T1000 (cell line): ENCODE measurements around the gene FUT7.
"Not testable (repeated sequence)": the region's sequence is repeated elsewhere in the genome, so short reads cannot be mapped to it uniquely, and the experiment has no call there.

ENCODE experiments used
- DNase-seq: peaks from one replicate; lab custom pipeline; 2025; ENCODE audit warnings: mixed read lengths; lab: John Stamatoyannopoulos, UW

FUT7 gene

GRCh38 chr9:137066096-137066861 lies 34.4 kb upstream of the FUT7 start:
- DNase-seq: no peak

GRCh38 chr9:137065336-137065967 lies 33.6 kb upstream of the FUT7 start:
- no peak for DNase-seq

- no peak for DNase-seq
Observed at GRCh38 chr9:137064880-137065164, 32.9 kb upstream of the FUT7 start.

- DNase-seq: peak; percentile 18
Observed at GRCh38 chr9:137064027-137064879, 32.4 kb upstream of the FUT7 start.

- DNase-seq: no peak
Observed at GRCh38 chr9:137063311-137064026, 31.6 kb upstream of the FUT7 start.

- DNase-seq: not testable (repeated sequence)
Observed at GRCh38 chr9:137062798-137063197, 30.9 kb upstream of the FUT7 start.

- no peak for DNase-seq
Observed at GRCh38 chr9:137062384-137062783, 30.5 kb upstream of the FUT7 start.

- no peak for DNase-seq
Observed at GRCh38 chr9:137058521-137059234, 26.8 kb upstream of the FUT7 start.

GRCh38 chr9:137057545-137057944 lies 25.7 kb upstream of the FUT7 start:
- DNase-seq: no peak

GRCh38 chr9:137056739-137057415 lies 25.0 kb upstream of the FUT7 start:
- no peak for DNase-seq

GRCh38 chr9:137055385-137056364 lies 23.8 kb upstream of the FUT7 start:
- DNase-seq: no peak

- DNase-seq: no peak
Observed at GRCh38 chr9:137054932-137055384, 23.1 kb upstream of the FUT7 start.

- DNase-seq: no peak
Observed at GRCh38 chr9:137053944-137054931, 22.4 kb upstream of the FUT7 start, which contains the start of gene ENTPD2. ENTPD2 (minus strand) TSS chr9:137054061; CDS start chr9:137053997, 64 bp downstream.

GRCh38 chr9:137052998-137053943 lies 21.4 kb upstream of the FUT7 start:
- no peak for DNase-seq

- DNase-seq: no peak
Observed at GRCh38 chr9:137052293-137052692, 20.4 kb upstream of the FUT7 start.

- no peak for DNase-seq
Observed at GRCh38 chr9:137051145-137051724, 19.3 kb upstream of the FUT7 start.

GRCh38 chr9:137050570-137050969 lies 18.7 kb upstream of the FUT7 start:
- DNase-seq: no peak
